Fibroblast of upper back skin (primary cell): ENCODE measurements around the gene CPXM2.

Source experiments
- DNase-seq: peaks from one replicate; pipeline ENCODE4 v3.0.0-alpha.2; 2013

CPXM2 gene

GRCh38 chr10:123869020-123869414 is 22.6 kb downstream of the CPXM2 start:
- DNase-seq = no peak

GRCh38 chr10:123868038-123869019 is 23.3 kb downstream of the CPXM2 start:
- DNase-seq = no peak

GRCh38 chr10:123865880-123866279 is 25.7 kb downstream of the CPXM2 start:
- no peak for DNase-seq

GRCh38 chr10:123865350-123865749 is 26.3 kb downstream of the CPXM2 start:
- no peak for DNase-seq

- no peak for DNase-seq
Observed at GRCh38 chr10:123864923-123865322, 26.7 kb downstream of the CPXM2 start.

- DNase-seq = no peak
Observed at GRCh38 chr10:123863721-123864482, 27.7 kb downstream of the CPXM2 start.

- no peak for DNase-seq
Observed at GRCh38 chr10:123863183-123863575, 28.4 kb downstream of the CPXM2 start.

- peak; percentile 77 for DNase-seq
Observed at GRCh38 chr10:123862421-123863182, 29.0 kb downstream of the CPXM2 start.

- DNase-seq = no peak
Observed at GRCh38 chr10:123860856-123861255, 30.8 kb downstream of the CPXM2 start.

GRCh38 chr10:123860209-123860608 is 31.4 kb downstream of the CPXM2 start:
- no peak for DNase-seq

- DNase-seq = no peak
Observed at GRCh38 chr10:123859653-123860050, 32.0 kb downstream of the CPXM2 start.

GRCh38 chr10:123858907-123859652 is 32.5 kb downstream of the CPXM2 start:
- DNase-seq = no peak

GRCh38 chr10:123858077-123858681 is 33.4 kb downstream of the CPXM2 start:
- DNase-seq = peak; percentile 84

- DNase-seq = no peak
Observed at GRCh38 chr10:123857616-123858015, 34.0 kb downstream of the CPXM2 start.

GRCh38 chr10:123855008-123855684 is 36.5 kb downstream of the CPXM2 start:
- no peak for DNase-seq

- no peak for DNase-seq
Observed at GRCh38 chr10:123854498-123854897, 37.1 kb downstream of the CPXM2 start.

GRCh38 chr10:123854003-123854402 is 37.6 kb downstream of the CPXM2 start:
- DNase-seq = no peak

GRCh38 chr10:123852411-123852951 is 39.1 kb downstream of the CPXM2 start:
- DNase-seq = no peak

GRCh38 chr10:123848564-123849457 is 42.8 kb downstream of the CPXM2 start:
- DNase-seq = no peak
